Epithelial cell of esophagus (primary cell): ENCODE results near the gene TMEM135.

Experiments used
- DNase-seq: peaks from one replicate; pipeline ENCODE4 v3.0.0; 2010; ENCODE audit warnings: low read depth
- H3K4me3 ChIP-seq: 2 replicates; pipeline ENCODE4 v1.5.1; 2011; ENCODE audit warnings: mild to moderate bottlenecking, low read length, control low read depth
- CTCF ChIP-seq: IDR thresholded peaks from 2 replicates; pipeline ENCODE4 v1.5.1; 2011; ENCODE audit warnings: low read depth, mild to moderate bottlenecking, low read length, control low read depth, inconsistent platforms; ENCODE audit not compliant: insufficient read depth; ENCODE audit errors: missing control alignments

The TMEM135 gene

GRCh38 chr11:87324817-87325489 lies 287.2 kb downstream of the TMEM135 start:
- TF ChIP-seq CTCF = no peak
- no peak overlapping the region for H3K4me3 ChIP-seq
- peak; percentile 16 for DNase-seq

GRCh38 chr11:87325490-87325872 lies 287.7 kb downstream of the TMEM135 start:
- no peak for TF ChIP-seq CTCF
- DNase-seq = no peak

GRCh38 chr11:87326594-87326993 lies 288.9 kb downstream of the TMEM135 start:
- DNase-seq = no peak
- H3K4me3 ChIP-seq = no peak overlapping the region
- TF ChIP-seq CTCF = no peak

More at GRCh38 chr11:87325490-87325872, 287.7 kb downstream of the TMEM135 start:
- no peak overlapping the region for H3K4me3 ChIP-seq

- TF ChIP-seq CTCF = no peak
- no peak for DNase-seq
- no peak overlapping the region for H3K4me3 ChIP-seq
Observed at GRCh38 chr11:87329172-87329571, 291.4 kb downstream of the TMEM135 start.

GRCh38 chr11:87330187-87330601 lies 292.5 kb downstream of the TMEM135 start:
- TF ChIP-seq CTCF = no peak

GRCh38 chr11:87331273-87331672 lies 293.5 kb downstream of the TMEM135 start:
- no peak overlapping the region for H3K4me3 ChIP-seq
- TF ChIP-seq CTCF = no peak
- no peak for DNase-seq

More at GRCh38 chr11:87330187-87330601, 292.5 kb downstream of the TMEM135 start:
- no peak for DNase-seq
- H3K4me3 ChIP-seq = no peak overlapping the region

GRCh38 chr11:87338046-87338639 lies 300.4 kb downstream of the TMEM135 start:
- no peak for TF ChIP-seq CTCF
- DNase-seq = no peak
- no peak overlapping the region for H3K4me3 ChIP-seq
